ENCODE data around the gene PDE6C.

The PDE6C gene

GRCh38 chr10:93579985-93580711 is 32.2 kb upstream of the PDE6C start:
- no peak for TF ChIP-seq CTCF (IDR thresholded peaks at IDR 0.05; ENCODE audit: control insufficient read depth, insufficient read depth, low read depth, low read length, missing control alignments)
- no peak overlapping the region for H3K4me3 ChIP-seq (ENCODE audit: control insufficient read depth, low read depth, low read length)
- no peak for DNase-seq (ENCODE audit: low read depth)

GRCh38 chr10:93580828-93581227 is 31.5 kb upstream of the PDE6C start:
- DNase-seq (ENCODE audit: low read depth) = no peak
- H3K4me3 ChIP-seq (ENCODE audit: control insufficient read depth, low read depth, low read length) = no peak overlapping the region
- TF ChIP-seq CTCF (IDR thresholded peaks at IDR 0.05; ENCODE audit: control insufficient read depth, insufficient read depth, low read depth, low read length, missing control alignments) = no peak

GRCh38 chr10:93584445-93584844 is 27.9 kb upstream of the PDE6C start:
- no peak for TF ChIP-seq CTCF (IDR thresholded peaks at IDR 0.05; ENCODE audit: control insufficient read depth, insufficient read depth, low read depth, low read length, missing control alignments)
- DNase-seq (ENCODE audit: low read depth) = no peak
- H3K4me3 ChIP-seq (ENCODE audit: control insufficient read depth, low read depth, low read length) = no peak overlapping the region

GRCh38 chr10:93589648-93590562 is 22.4 kb upstream of the PDE6C start:
- H3K4me3 ChIP-seq (ENCODE audit: control insufficient read depth, low read depth, low read length) = no peak overlapping the region
- DNase-seq (ENCODE audit: low read depth) = no peak
- no peak for TF ChIP-seq CTCF (IDR thresholded peaks at IDR 0.05; ENCODE audit: control insufficient read depth, insufficient read depth, low read depth, low read length, missing control alignments)

- no peak for DNase-seq (ENCODE audit: low read depth)
- TF ChIP-seq CTCF (IDR thresholded peaks at IDR 0.05; ENCODE audit: control insufficient read depth, insufficient read depth, low read depth, low read length, missing control alignments) = no peak
- no peak overlapping the region for H3K4me3 ChIP-seq (ENCODE audit: control insufficient read depth, low read depth, low read length)
Measured at GRCh38 chr10:93590638-93591037, 21.7 kb upstream of the PDE6C start.

- H3K4me3 ChIP-seq (ENCODE audit: control insufficient read depth, low read depth, low read length) = no peak overlapping the region
- no peak for DNase-seq (ENCODE audit: low read depth)
- no peak for TF ChIP-seq CTCF (IDR thresholded peaks at IDR 0.05; ENCODE audit: control insufficient read depth, insufficient read depth, low read depth, low read length, missing control alignments)
Measured at GRCh38 chr10:93591065-93591808, 21.1 kb upstream of the PDE6C start.
